22Rv1 (cell line): ENCODE data around the gene HOXD12.

Experiments
- CTCF ChIP-seq: fragments of 450-650 bp; IDR thresholded peaks from 2 replicates; pipeline ENCODE4 v1.5.1; 2017; ENCODE audit warnings: mild to moderate bottlenecking
- ZFX ChIP-seq: fragments of 450-650 bp; IDR thresholded peaks from 2 replicates; pipeline ENCODE4 v1.6.1; 2017; ENCODE audit warnings: antibody characterized with exemption, borderline replicate concordance

- TF ChIP-seq ZFX (no peak), CTCF (no peak)
Observed at GRCh38 chr2:176067589-176068418, 31.8 kb upstream of the HOXD12 start.
